ENCODE data around the gene CC2D1A.

- TF ChIP-seq CTCF (IDR thresholded peaks at IDR 0.05), result no peak
- TF ChIP-seq POLR2A (IDR thresholded peaks at IDR 0.05), result no peak
Observed at GRCh38 chr19:13956365-13956744, 50.4 kb downstream of the CC2D1A start.
